Breast epithelium (tissue), 3 donors: ENCODE results near the gene MESP1.

ENCODE experiments used
- CTCF ChIP-seq, 3 donors: fragments of 450-650 bp; IDR thresholded peaks; one replicate each; pipeline ENCODE4 v1.5.1; 2016 to 2017; ENCODE audit warnings: antibody characterized with exemption in 3 of 3, mild to moderate bottlenecking in 3 of 3, moderate library complexity in 3 of 3
- POLR2A ChIP-seq: fragments of 450-650 bp; IDR thresholded peaks from one replicate; pipeline ENCODE4 v1.6.1; 2016; ENCODE audit warnings: antibody characterized with exemption, mild to moderate bottlenecking, moderate library complexity
- POLR2AphosphoS5 ChIP-seq, 3 donors: sonication (generic); formaldehyde crosslinking; IDR thresholded peaks; one replicate each; pipeline ENCODE4 v1.6.1; 2017; ENCODE audit warnings: antibody characterized with exemption in 3 of 3

DNA sequence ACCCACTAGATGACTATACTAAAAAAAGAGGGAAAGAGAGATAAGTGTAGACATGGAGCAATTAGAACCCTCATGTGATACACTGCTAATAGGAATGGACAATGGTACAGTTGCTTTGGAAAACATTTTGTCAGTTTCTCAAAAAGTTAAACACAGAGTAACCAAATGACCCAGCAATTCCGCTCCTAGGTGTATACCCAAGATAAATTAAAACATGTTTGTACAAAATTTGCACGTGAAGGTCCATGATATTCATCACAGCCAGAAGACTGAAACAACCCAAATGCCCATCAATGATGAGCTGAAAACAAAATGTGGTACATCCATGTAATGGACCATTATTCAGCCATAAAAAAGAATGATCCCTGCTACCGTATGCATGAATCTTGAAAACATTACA lies 36.9 kb upstream of the MESP1 start:
- TF ChIP-seq CTCF (IDR thresholded peaks at IDR 0.05), result no peak
- TF ChIP-seq POLR2AphosphoS5 (IDR thresholded peaks at IDR 0.05), result no peak
- TF ChIP-seq POLR2A, result no peak
